Umbilical cord (tissue), 2 donors: Measurements from ENCODE around the gene HSPA5. TPM values are rescaled to one million over a fixed set of nuclear protein-coding genes. Genes with fewer than 3 reads are reported as not detected.
A peak's percentile ranks its signal among the peaks of the same experiment; 100 is the strongest.

Experiments used
- DNase-seq: peaks from one replicate; pipeline ENCODE4 v3.0.0-alpha.2; 2015; ENCODE audit warnings: low spot score
- total RNA-seq: library from RNA; depleted of rRNA; stranded (reverse); fragments of >200 nt; gene quantifications from one replicate; pipeline ENCODE4 v1.2.3, GENCODE V29; 2014; ENCODE audit warnings: low replicate concordance; ENCODE audit not compliant: insufficient read depth

HSPA5 gene
- total RNA-seq, 1 donor from 2014 or later, result 69.3 TPM

DNA sequence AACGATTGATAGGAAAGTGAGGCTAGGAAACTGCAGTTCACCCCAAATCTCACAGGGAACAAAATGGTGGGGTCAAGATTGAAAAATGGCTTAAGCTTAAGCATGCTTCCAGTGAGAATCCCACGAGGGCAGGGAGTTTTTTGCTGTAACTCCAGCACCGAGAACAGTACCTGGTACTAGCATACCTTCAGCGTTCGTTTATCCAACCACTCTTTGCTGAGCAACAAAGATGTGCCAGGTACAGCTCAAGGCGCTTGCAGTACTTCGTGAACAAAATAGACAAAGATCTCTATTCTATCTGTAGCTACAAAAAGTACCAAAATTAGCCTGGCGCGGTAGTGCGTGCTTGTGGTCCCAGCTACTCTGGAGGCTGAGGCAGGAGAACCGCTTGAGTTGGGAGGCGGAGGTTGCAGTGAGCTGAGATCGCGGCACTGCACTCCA, 50.8 kb downstream of the HSPA5 start:
- DNase-seq, result no peak

DNA sequence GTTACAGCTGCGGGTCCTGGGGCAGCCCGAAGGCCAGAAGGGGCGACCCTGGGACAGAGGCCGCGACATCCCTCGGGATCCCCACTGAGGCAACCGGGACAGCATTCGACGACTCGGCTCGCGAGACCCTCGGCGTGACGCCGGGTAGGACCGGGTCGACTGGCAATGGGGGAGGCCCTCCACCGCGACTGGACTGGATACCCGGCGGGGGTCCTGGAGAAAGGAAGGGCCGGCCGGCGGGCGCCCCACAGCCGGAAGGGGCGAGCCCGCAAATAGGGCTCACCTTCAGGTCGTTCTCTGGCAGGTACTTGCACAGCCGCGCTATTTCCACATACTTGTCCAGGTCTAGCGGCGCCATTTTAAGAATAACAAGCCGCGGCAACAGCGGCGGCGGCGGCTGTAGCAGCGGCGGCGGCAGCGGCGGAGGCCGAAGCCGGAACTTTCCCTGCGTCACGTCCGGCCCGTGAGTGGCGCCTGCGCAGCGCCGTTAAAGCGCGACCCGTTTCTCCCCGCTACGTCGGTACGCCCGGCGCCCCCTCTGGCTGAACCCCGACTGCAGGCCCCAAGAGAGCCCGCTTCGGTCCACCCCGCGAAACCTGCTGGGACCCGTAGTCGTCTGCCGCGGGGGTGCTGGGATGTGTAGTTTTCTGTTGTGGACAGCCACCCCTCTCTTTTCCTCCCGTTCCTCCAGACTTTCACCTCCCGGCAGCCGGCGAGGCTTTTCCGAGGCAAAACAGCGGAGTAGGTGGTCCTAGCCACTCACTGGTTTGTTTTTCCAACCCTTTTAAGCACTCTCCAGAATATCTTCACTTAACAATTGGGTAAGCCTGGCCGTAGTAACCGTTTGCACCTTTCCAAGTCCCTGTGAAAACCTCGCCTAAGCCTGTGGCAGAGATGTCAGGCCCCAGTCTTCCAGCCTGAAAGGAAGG, 51.5 kb downstream of the HSPA5 start, which contains the start of gene PPP6C:
Gene PPP6C, minus strand, starts transcription at position 443 of the 929 bp plus-strand sequence. Its CDS starts 85 bp downstream, at position 358.
- DNase-seq, result peak; percentile 98

DNA sequence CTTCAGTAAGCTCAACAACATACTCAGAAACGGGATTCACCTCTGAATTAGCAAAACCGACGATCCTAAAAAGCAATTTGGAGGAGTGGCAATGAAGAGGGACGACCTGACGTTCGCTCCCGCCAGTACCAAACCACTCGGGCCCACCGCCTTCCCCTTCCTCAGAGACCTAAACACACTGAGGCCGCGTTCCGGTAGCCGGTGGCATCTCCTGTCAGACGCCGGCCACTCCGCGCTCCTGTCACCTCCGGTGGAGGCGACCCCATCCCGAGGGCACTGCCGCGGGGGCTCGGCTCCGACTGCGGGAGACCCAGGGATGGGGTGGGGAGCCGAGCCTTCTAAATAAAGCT, 52.2 kb downstream of the HSPA5 start:
- DNase-seq, result no peak

Other genes starting within 250 kb of the HSPA5 start
- 42.6 TPM for gene SCAI, start 97.8 kb downstream of the HSPA5 start, total RNA-seq
- 8.9 TPM for gene PPP6C, start 51.5 kb downstream of the HSPA5 start, total RNA-seq
- 21.2 TPM for gene RABEPK, start 40.8 kb downstream of the HSPA5 start, total RNA-seq
- gene GAPVD1, start 20.5 kb upstream of the HSPA5 start, total RNA-seq, result 62.8 TPM